SK-MEL-5 (cell line): Measurements from ENCODE around the gene SORCS1. TPM values are rescaled to one million over a fixed set of nuclear protein-coding genes. Genes with fewer than 3 reads are reported as not detected.

ENCODE experiments used
- DNase-seq: peaks from one replicate; pipeline ENCODE4 v3.0.0-alpha.2; 2016; ENCODE audit warnings: low read depth, low spot score
- in situ Hi-C: cut with HindIII; loops from 2 replicates; pipeline ENCODE4 v1.10.0; 2016; ENCODE audit warnings: low sequenced_read_pairs, high pct_unique_total_duplicates, low pct_unique_long_range_greater_than_20kb
- small RNA-seq, 2 experiments: library from RNA; depleted of rRNA; stranded (forward); fragments of <200 nt; gene quantifications; one replicate each; pipeline ENCODE3, GENCODE V24; 2014
- total RNA-seq: library from RNA; depleted of rRNA; stranded (reverse); fragments of >200 nt; shearing (Covaris generic); gene quantifications from 2 replicates; pipeline ENCODE4 v1.2.3, GENCODE V29; 2014

Gene SORCS1
- total RNA-seq, 1 experiment from 2014 or later, result 6.9 TPM

DNA sequence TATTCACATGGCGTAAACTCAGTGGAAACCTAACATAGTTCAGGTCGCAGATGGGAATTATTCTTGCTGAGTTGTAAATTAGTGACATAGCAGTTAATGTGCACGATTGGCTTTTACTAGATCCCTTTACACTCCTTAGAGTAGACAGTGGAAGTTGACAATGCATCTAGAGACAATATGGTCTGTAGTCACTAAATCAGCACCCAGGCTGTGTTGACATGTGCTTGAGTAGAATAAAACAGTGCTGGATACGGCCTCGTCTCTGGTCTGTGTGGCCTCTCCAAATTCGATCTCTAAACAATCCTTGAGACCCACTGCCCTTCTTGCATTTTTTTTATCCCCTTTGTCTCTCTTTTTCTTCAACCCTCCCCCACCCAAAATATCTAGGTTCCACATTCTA is 615.7 kb downstream of the SORCS1 start:
- in situ Hi-C loops, result no loop called here

DNA sequence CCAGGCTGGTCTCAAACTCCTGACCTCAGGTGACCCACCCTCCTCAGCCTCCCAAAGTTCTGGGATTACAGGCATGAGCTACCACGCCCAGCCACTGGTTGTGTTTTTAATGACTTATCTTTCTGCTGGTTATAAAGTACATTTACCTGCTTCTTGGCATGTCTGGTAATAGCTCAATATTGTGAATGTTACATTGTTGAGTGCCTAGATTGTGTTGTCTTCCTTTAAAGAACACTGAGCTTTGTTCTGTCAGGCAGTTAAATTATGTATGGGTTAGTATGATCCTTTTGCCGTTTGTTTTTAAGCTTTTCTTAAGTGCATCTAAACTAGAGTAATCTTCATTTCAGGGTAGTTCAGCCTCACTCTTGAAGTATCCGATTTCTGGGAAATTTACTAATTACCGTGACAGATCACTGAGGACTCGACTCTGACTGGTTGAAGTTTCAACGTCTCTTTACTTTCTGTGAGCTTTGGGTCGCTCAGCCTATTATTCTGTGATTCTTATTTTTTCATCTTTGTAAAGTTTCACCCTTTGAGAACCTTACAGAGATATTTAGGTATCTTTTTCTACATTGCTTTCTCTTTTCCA is 617.4 kb downstream of the SORCS1 start:
- in situ Hi-C loops, result no loop called here
- no peak for DNase-seq

More for the DNA sequence above, 615.7 kb downstream of the SORCS1 start:
- no peak for DNase-seq

DNA sequence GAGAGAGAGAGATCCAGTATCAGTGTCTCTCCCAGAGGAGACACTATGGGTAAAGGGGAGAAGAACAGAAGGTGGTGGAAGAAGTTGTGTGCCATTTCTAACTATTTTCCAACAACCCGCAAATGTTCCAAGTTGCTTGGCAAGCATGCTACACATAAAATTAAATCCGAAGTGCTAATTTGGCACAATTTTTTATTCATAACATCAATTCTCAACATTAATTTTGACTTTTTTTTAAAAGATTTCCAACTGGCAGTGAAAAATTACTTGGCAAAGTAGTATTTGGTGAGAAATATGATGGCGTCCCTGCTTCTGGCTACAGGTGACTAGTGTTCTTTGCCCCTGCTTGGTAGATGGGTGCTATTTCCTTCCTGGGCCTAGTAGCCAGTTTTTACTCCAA is 622.0 kb downstream of the SORCS1 start:
- in situ Hi-C loops, result no loop called here
- DNase-seq, result no peak

DNA sequence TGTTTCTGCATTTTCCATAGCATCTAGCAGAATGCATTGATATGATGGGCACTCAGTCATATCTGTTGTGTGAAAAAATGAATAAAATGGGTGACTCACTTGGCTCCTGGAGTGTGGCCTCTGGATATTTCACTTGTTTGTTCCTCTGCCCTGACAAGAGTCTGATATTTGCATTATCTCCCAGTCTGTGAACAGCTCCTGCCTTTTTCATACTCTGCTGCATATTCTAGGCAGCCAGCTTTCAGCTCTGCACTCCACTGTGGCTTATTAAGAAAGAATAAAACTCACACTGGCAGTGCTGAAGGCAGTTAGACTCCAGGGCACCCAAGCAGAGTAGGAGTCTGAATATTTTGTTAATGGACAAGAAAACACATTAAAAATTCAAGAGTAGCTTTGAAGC is 623.9 kb downstream of the SORCS1 start:
- in situ Hi-C loops, result no loop called here
- DNase-seq, result no peak

DNA sequence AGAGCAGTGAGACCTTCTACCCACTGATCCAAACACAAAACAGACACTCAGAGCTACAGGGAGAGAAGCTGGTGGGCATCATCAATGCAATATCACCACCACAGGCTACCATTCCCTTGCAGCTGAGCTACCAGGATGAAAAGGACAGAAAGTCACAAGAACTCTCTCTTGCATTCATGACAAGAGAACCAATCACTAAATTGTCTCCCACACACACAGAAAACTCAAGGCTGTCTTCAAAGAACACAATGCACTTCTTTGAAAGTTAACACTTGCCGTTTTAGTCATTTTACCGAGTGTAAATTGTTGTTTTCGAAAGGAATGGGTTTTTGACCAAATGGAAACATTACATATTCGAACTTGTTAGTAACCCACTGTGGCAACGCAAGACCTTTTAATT is 626.6 kb downstream of the SORCS1 start:
- in situ Hi-C loops, result no loop called here
- peak; percentile 32 for DNase-seq

DNA sequence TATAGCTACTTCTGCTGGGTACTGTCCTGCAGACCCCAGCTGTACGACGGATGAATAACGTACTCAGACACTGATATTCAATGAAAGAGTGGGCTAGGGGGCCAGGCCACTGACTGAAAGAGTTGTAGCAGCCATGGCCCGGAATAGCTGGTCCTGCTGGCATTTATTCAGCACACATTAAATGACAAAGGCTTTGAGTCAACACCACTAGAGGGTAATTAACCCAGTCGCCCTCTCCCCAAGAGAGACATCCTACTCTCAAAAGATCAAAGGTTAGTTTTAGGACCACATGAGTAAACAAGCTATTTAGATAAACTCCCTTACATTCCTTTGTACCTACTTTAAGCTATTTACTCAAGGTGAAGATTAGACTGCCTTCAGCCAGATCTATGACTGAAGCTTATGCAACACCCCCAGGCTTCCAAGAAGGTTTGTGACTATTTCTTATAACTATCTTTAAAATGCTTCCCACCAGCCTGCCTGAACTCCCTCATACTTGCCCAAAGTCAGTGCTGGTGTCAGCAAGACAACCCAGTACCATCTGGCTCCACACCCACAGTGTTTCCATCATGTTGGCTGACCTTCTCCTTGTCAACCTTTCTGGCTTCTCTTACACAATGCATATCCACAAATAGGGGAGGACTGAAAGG is 629.1 kb downstream of the SORCS1 start:
- in situ Hi-C loops, result no loop called here
- DNase-seq, result no peak

DNA sequence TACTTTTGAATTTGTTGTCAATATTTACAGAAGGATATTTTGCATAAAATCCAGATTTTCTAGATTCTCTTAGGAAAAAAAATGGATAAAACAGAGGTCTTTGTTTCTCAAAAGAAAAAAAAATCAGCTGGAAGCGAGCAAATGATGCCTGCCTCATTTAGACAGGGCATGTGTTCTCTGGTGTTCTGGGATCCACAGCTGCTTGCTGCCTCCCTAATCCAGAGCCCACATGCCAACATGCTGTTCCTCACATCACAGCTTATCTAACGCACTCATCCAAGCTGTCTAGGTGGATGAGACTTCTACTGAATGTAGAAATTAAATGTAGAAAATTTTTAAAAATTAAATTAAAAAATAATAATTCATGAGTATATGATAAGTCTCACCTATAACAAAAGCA is 630.1 kb downstream of the SORCS1 start:
- DNase-seq, result no peak
- in situ Hi-C loops, result no loop called here

DNA sequence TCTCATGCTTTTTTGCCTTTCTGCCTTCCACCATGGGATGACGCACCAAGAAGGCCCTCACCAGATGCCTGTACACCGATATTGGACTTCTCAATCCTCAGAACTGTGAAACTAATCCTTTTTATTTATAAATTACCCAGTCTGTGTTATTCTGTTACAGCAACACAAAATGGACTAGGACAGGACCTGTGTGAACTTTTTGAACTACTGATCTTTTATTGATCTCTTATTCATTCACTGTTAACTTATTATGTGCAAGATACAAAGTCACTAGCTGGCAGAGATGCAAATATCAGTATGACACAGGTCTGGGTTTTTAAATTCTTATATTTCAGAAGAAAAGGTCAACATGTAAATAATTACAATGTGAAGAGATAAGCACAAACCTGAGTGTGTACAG is 635.8 kb downstream of the SORCS1 start:
- no peak for DNase-seq
- in situ Hi-C loops, result no loop called here

DNA sequence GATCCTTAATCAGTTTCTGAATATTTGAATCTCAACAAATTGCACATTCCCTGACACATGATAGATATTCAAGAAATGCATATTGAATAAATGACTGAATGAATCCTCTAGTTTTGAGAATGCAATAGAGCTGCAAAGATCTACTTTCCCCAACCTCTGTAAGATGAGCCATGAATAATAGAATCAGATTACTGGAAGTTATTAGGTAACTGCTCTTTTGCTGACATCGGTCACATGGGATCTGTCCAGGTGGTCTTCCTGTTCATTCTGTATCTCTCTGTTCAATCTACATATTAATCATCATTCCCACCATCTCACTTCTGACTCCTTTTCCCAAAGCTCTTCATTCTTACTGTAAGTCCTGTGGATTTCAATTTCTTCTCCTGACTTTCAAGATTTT is 638.7 kb downstream of the SORCS1 start:
- no peak for DNase-seq
- in situ Hi-C loops, result no loop called here

Small RNA genes within 50 kb of the gene (small RNA-seq; reads per million reads assigned to genes)
- gene RNA5SP325, result 0 to 6.6 reads per million in 2 experiments
